Hippocampal formation (tissue), 2 donors: ENCODE data around the gene RAB23.

Source experiments
- DNase-seq, 2 donors: peaks; one replicate each; lab custom pipeline; 2025; lab: John Stamatoyannopoulos, UW

RAB23 gene

DNA sequence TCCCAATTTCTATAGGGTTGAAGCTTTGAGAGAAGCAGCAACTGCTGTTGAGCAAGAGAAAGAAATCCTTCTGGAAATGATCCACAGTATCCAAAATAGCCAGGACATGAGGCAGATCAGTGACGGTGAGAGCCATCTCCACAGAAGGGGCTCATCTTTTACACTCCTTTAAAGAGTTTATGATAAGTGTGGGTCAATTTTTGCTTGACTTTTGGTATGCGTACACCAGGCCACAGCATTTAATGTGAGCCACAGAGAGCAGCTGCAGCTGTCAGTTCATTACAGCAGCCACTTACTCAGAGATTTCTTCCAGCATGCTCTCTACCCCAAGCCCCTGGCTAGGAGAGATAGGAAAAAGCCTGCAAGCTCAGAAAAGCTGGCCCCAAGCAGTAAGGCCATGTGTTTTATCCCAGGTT is 40.1 kb downstream of the RAB23 start:
- no peak for DNase-seq

GRCh38 chr6:57180596-57180995 is 41.5 kb downstream of the RAB23 start:
- DNase-seq = no peak

GRCh38 chr6:57177545-57178265 is 44.4 kb downstream of the RAB23 start:
- DNase-seq = no peak

DNA sequence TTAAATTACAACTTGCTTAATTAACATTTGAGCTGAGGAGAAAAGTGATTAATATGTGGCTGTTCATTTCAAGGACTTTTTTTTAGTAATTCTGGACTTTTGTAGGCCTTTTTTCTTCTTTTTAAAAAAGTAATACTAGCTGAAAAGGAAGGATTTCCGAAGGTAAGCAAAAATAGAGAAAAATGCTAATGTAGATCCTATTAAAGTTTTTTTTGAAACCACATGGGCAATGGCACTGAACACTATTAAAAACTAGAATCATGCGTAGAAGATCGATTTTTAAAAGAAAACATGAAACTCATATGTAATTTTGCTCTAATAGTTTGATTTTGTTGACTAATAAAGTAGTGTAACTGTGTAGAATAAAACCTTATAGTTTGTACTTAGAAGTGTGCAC is 47.6 kb downstream of the RAB23 start:
- DNase-seq = no peak

GRCh38 chr6:57173886-57174510 is 48.1 kb downstream of the RAB23 start:
- DNase-seq = no peak

- DNase-seq = no peak
These were observed 48.8 kb downstream of the RAB23 start for GRCh38 chr6:57173056-57173885.

GRCh38 chr6:57172136-57173055 is 49.7 kb downstream of the RAB23 start, which contains the start of gene BAG2:
BAG2 (plus strand) TSS chr6:57172326; CDS start chr6:57172698, 372 bp downstream.
- DNase-seq = peak; percentile 66 to 77

DNA sequence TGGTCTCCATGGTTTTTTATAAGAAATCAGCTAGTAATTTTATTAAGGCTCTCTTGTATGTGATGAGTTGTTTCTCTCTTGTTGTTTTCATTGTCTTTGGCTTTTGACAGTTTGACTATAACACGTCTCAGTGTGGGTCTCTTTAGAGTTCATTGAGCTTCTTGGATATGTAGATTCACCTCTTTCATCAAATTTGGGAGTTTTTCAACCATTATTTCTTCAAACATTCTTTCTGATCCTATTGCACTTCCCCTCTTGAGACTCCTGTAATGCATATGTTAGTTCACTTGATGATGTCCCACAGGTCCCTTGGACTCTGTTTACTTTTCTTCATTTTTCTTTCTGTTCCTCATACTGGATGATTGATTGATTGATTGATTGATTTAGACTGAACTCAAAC is 57.0 kb downstream of the RAB23 start:
- no peak for DNase-seq

- DNase-seq = no peak
These were observed 58.2 kb downstream of the RAB23 start for GRCh38 chr6:57163956-57164355.

- no peak for DNase-seq
These were observed 59.6 kb downstream of the RAB23 start for GRCh38 chr6:57162516-57162915.

GRCh38 chr6:57162028-57162427 is 60.1 kb downstream of the RAB23 start:
- no peak for DNase-seq

- DNase-seq = no peak
These were observed 63.0 kb downstream of the RAB23 start for GRCh38 chr6:57159127-57159526.

- no peak for DNase-seq
These were observed 63.4 kb downstream of the RAB23 start for GRCh38 chr6:57158658-57159057.

GRCh38 chr6:57147955-57148858 is 73.9 kb downstream of the RAB23 start:
- DNase-seq = no peak

DNA sequence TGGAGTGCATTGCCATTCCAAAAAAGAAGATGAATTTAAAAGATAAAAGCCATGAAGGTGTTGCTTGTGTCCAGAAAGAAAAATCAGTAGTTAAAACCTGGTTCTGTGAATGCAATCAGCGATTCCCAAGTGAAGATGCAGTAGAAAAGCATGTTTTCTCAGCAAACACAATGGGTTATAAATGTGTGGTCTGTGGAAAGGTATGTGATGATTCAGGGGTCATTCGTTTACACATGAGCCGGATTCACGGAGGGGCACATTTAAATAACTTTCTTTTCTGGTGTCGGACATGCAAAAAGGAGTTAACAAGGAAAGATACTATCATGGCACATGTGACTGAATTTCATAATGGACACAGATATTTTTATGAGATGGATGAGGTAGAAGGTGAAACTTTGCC is 74.7 kb downstream of the RAB23 start:
- DNase-seq = no peak

- no peak for DNase-seq
These were observed 78.4 kb downstream of the RAB23 start for GRCh38 chr6:57143690-57144089.

GRCh38 chr6:57142178-57142525 is 80.0 kb downstream of the RAB23 start:
- DNase-seq = no peak

- no peak for DNase-seq
These were observed 80.5 kb downstream of the RAB23 start for GRCh38 chr6:57141451-57142177.

DNA sequence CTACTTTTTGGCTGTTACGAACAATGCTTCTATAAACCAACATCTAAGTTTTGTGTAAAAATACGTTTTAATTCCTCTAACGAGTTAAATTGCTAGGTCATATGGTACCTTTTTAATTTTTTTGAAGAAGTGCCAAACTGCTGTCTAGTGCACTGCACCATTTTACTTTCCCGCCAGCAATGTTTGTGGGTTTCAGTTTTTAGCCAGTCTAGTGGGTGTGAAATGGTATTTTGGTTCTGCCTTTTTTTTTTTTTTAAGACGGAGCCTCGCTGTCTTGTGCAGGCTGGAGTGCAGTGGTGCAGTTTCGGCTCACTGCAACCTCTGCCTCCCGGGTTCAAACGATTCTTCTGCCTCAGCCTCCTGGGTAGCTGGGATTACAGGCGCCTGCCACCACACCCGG is 84.1 kb downstream of the RAB23 start:
- DNase-seq = no peak

GRCh38 chr6:57137350-57137749 is 84.8 kb downstream of the RAB23 start:
- no peak for DNase-seq
